ENCODE results near the gene HLA-DRB1.

- TF ChIP-seq SIN3A (IDR thresholded peaks at IDR 0.05; ENCODE audit: borderline replicate concordance, insufficient read depth, low read length), result no peak
- no peak for TF ChIP-seq TAF1 (IDR thresholded peaks at IDR 0.05; ENCODE audit: borderline replicate concordance, insufficient read depth, low read length)
- TF ChIP-seq POLR2AphosphoS5 (IDR thresholded peaks at IDR 0.05; ENCODE audit: low read depth, low read length), result no peak
Observed at GRCh38 chr6:32603222-32603621, 13.6 kb upstream of the HLA-DRB1 start.
